Right lobe of liver (tissue), 6 donors: ENCODE results near the gene CCDC33. TPM values are rescaled to one million over a fixed set of nuclear protein-coding genes. Genes with fewer than 3 reads are reported as not detected.

Experiments
- ATAC-seq, 4 donors: fragments of 200-7000 bp; cut with Tn5 transposase; one replicate each; pipeline ENCODE4 v1.9.1; 2020; ENCODE audit warnings: mild to moderate bottlenecking in 4 of 4, moderate library complexity in 4 of 4
- DNase-seq, 3 donors: peaks; one replicate each; pipeline ENCODE4 v3.0.0-alpha.2; 2020
- H3K27ac ChIP-seq, 3 donors: fragments of 200-600 bp; one replicate each; pipeline ENCODE4 v1.8.0; 2022
- H3K27me3 ChIP-seq, 2 donors: fragments of 200-600 bp; one replicate each; pipeline ENCODE4 v1.8.0; 2022
- H3K36me3 ChIP-seq, 4 donors: fragments of 200-600 bp; sonication (generic) in 1 of 4; one replicate each; pipeline versions ENCODE4 v1.5.1 to v1.8.0; 2017 to 2022; ENCODE audit warnings: control low read depth in 1 of 4
- H3K4me1 ChIP-seq, 4 donors: fragments of 200-600 bp; sonication (generic) in 1 of 4; one replicate each; pipeline versions ENCODE4 v1.5.1 to v1.8.0; 2017 to 2022; ENCODE audit warnings: control low read depth in 1 of 4
- H3K4me3 ChIP-seq, 3 donors: fragments of 200-600 bp; one replicate each; pipeline ENCODE4 v1.8.0; 2022
- H3K9me3 ChIP-seq, 4 donors: fragments of 200-600 bp; sonication (generic) in 1 of 4; one replicate each; pipeline versions ENCODE4 v1.5.1 to v1.8.0; 2017 to 2022; ENCODE audit warnings: control low read depth in 1 of 4
- CTCF ChIP-seq, 4 donors: fragments of 200-600 bp in 3 of 4; fragments of 450-650 bp in 1 of 4; IDR thresholded peaks; one replicate each; pipeline versions ENCODE4 v1.5.1 to v1.8.0; 2016 to 2022; ENCODE audit warnings: antibody characterized with exemption in 4 of 4, mild to moderate bottlenecking in 2 of 4
- POLR2A ChIP-seq: fragments of 450-650 bp; IDR thresholded peaks from one replicate; pipeline ENCODE4 v1.6.1; 2017; ENCODE audit warnings: antibody characterized with exemption, mild to moderate bottlenecking
- WGBS: methylation state at CpG from one replicate; pipeline ENCODE4 v1.1.6; 2018; ENCODE audit warnings: low coverage, low lambda C conversion rate; ENCODE audit not compliant: insufficient coverage; ENCODE audit errors: missing lambda C conversion rate; 5-methylcytosine and 5-hydroxymethylcytosine counted together
- intact Hi-C, 2 donors: fragments of 100-400 bp; cut with DNase I; formaldehyde crosslinking; loops; one replicate each; pipeline versions ENCODE4 v1.11.2 to v1.14.1; 2022
- total RNA-seq, 6 experiments: library from RNA; depleted of rRNA in 2 of 6; stranded (reverse); fragments of >200 nt in 2 of 6; fragmentation: NEBNext Ultra II Directional in 3 of 6; extraction: Animal tissue kit (Norgen Biotek cat#: 25700) in 3 of 6; gene quantifications; one replicate each; pipeline versions ENCODE4 v1.1.0 to v1.2.4, GENCODE V29; 2016 to 2023
- donor health status: DM: no; HTN: yes; CAD: no.
- donor health status: DM: no; HTN: no; CAD: no.
- donor health status: DM: no; HTN: no; CAD: no.
- donor health status: DM: no; HTN: yes; CAD: no.
- donor health status: DM: no; HTN: yes; CAD: no.

Gene CCDC33
- total RNA-seq, 6 experiments from 2014 or later = not detected

- no peak for DNase-seq
- no peak for ATAC-seq
- intact Hi-C loops = no loop called here
- H3K9me3 ChIP-seq = no peaks in the 10 kb centered on the region
- H3K27ac ChIP-seq = no peak overlapping the region
- no peaks in the 10 kb centered on the region for H3K36me3 ChIP-seq
- no peaks in the 10 kb centered on the region for H3K4me1 ChIP-seq
- no peak overlapping the region for H3K4me3 ChIP-seq
- 49% methylated on average over 2 of the region's 13 CpGs for WGBS
- TF ChIP-seq POLR2A (no peak), CTCF (IDR thresholded peaks at IDR 0.05) (no peak)
- H3K27me3 ChIP-seq = no peaks in the 10 kb centered on the region
Measured at GRCh38 chr15:74314795-74315438, 78.8 kb downstream of the CCDC33 start.

- no peak for ATAC-seq
- no peak overlapping the region for H3K27ac ChIP-seq
- no peaks in the 10 kb centered on the region for H3K4me1 ChIP-seq
- no peak overlapping the region for H3K4me3 ChIP-seq
- H3K27me3 ChIP-seq = no peaks in the 10 kb centered on the region
- H3K36me3 ChIP-seq = no peaks in the 10 kb centered on the region
- intact Hi-C loops = no loop called here
- 41% methylated on average over 4 of the region's 5 CpGs for WGBS
- TF ChIP-seq POLR2A = no peak
- TF ChIP-seq CTCF (IDR thresholded peaks at IDR 0.05) = no peak
- no peaks in the 10 kb centered on the region for H3K9me3 ChIP-seq
- no peak for DNase-seq
Measured at GRCh38 chr15:74315626-74316025, 79.5 kb downstream of the CCDC33 start.

- Histone ChIP-seq H3K36me3 (no peaks in the 10 kb centered on the region), H3K27me3 (no peaks in the 10 kb centered on the region), H3K4me1 (no peaks in the 10 kb centered on the region), H3K27ac (no peak overlapping the region), H3K4me3 (no peak overlapping the region), H3K9me3 (no peaks in the 10 kb centered on the region)
- ATAC-seq (no peak), DNase-seq (no peak)
- no CpG with 5 or more reads among the region's 13 CpGs for WGBS
- TF ChIP-seq CTCF (IDR thresholded peaks at IDR 0.05) (no peak), POLR2A (no peak)
- intact Hi-C loops = no loop called here
Measured at GRCh38 chr15:74316141-74316540, 80.0 kb downstream of the CCDC33 start.

- Histone ChIP-seq H3K4me1 (no peaks in the 10 kb centered on the region), H3K9me3 (no peaks in the 10 kb centered on the region), H3K27me3 (no peaks in the 10 kb centered on the region), H3K27ac (no peak overlapping the region), H3K4me3 (no peak overlapping the region), H3K36me3 (no peaks in the 10 kb centered on the region)
- TF ChIP-seq CTCF (IDR thresholded peaks at IDR 0.05) (no peak), POLR2A (no peak)
- intact Hi-C loops = no loop called here
- ATAC-seq = no peak
- 42% methylated on average over 5 of the region's 8 CpGs for WGBS
- peak in 1 of 3 donors; percentile 29 for DNase-seq
Measured at GRCh38 chr15:74317820-74318375, 81.8 kb downstream of the CCDC33 start.
